Muscle of back (tissue), 13 donors: Measurements from ENCODE around the gene C9orf78. TPM values are rescaled to one million over a fixed set of nuclear protein-coding genes. Genes with fewer than 3 reads are reported as not detected.

Experiments
- DNase-seq, 3 donors: peaks; one replicate each; pipeline versions ENCODE4 v3.0.0 to v3.0.0-alpha.2; 2013
- long read RNA-seq, 9 donors: transcript quantifications; one replicate each; lab custom pipeline, GENCODE V29; 2026
- polyA plus RNA-seq, 10 donors: library from polyadenylated mRNA; unstranded; fragments of 120-200 nt; gene quantifications; one replicate each; pipeline ENCODE4 v1.2.1, GENCODE V29; 2013; ENCODE audit not compliant: insufficient read length in 10 of 10

Gene C9orf78
- polyA plus RNA-seq: 10 to 100 TPM; 37.3 to 59.1 (median 52.0) TPM
- long read RNA-seq, donor 1, transcript C9orf78-201 (9 exons, 1,795 nt): major isoform, 15 of 15 reads
- long read RNA-seq, donor 1, partial matches to known transcripts: 0 of 15 reads
- long read RNA-seq, donor 1, other reads (novel, unspliced or antisense): 0 of 15 reads
- long read RNA-seq, donor 2, transcript C9orf78-201 (9 exons, 1,795 nt): major isoform, 11 of 22 reads
- long read RNA-seq, donor 2, partial matches to known transcripts: 11 of 22 reads
- long read RNA-seq, donor 2, other reads (novel, unspliced or antisense): 0 of 22 reads
- long read RNA-seq, donor 3: 0 reads
- long read RNA-seq, donor 4, transcript C9orf78-201 (9 exons, 1,795 nt): major isoform, 9 of 9 reads
- long read RNA-seq, donor 4, partial matches to known transcripts: 0 of 9 reads
- long read RNA-seq, donor 4, other reads (novel, unspliced or antisense): 0 of 9 reads
- long read RNA-seq, donor 5, transcript C9orf78-201 (9 exons, 1,795 nt): major isoform, 8 of 19 reads
- long read RNA-seq, donor 5, partial matches to known transcripts: 10 of 19 reads
- long read RNA-seq, donor 5, other reads (novel, unspliced or antisense): 0 of 19 reads
- long read RNA-seq, donor 6, transcript C9orf78-201 (9 exons, 1,795 nt): major isoform, 13 of 13 reads
- long read RNA-seq, donor 6, partial matches to known transcripts: 0 of 13 reads
- long read RNA-seq, donor 6, other reads (novel, unspliced or antisense): 0 of 13 reads
- long read RNA-seq, donor 7, transcript C9orf78-201 (9 exons, 1,795 nt): major isoform, 10 of 10 reads
- long read RNA-seq, donor 7, partial matches to known transcripts: 0 of 10 reads
- long read RNA-seq, donor 7, other reads (novel, unspliced or antisense): 0 of 10 reads
- long read RNA-seq, donor 8, transcript C9orf78-201 (9 exons, 1,795 nt): major isoform, 6 of 6 reads
- long read RNA-seq, donor 8, partial matches to known transcripts: 0 of 6 reads
- long read RNA-seq, donor 8, other reads (novel, unspliced or antisense): 0 of 6 reads
- long read RNA-seq, donor 9, partial matches to known transcripts: 0 of 2 reads
- long read RNA-seq, donor 9, other reads (novel, unspliced or antisense): 0 of 2 reads

GRCh38 chr9:129835128-129835859, at the start of gene C9orf78, which contains the start of gene USP20:
C9orf78 (minus strand) TSS chr9:129835275; CDS start chr9:129835221, 54 bp downstream.
USP20 (plus strand) TSS chr9:129835458; CDS start chr9:129852556, 17,098 bp downstream.
- DNase-seq: peak; percentile 96 to 99 (median 99)

- peak; percentile 63 to 84 (median 72) for DNase-seq
Observed at GRCh38 chr9:129884220-129885017, 49.3 kb upstream of the C9orf78 start.

GRCh38 chr9:129881547-129882324, 46.7 kb upstream of the C9orf78 start:
- peak in 1 of 3 donors; percentile 52 for DNase-seq

GRCh38 chr9:129880654-129881546, 45.8 kb upstream of the C9orf78 start:
- peak; percentile 60 to 95 (median 88) for DNase-seq

- DNase-seq: no peak
Observed at GRCh38 chr9:129879991-129880653, 45.0 kb upstream of the C9orf78 start.

GRCh38 chr9:129879103-129879699, 44.1 kb upstream of the C9orf78 start:
- DNase-seq: no peak

GRCh38 chr9:129878291-129878690, 43.2 kb upstream of the C9orf78 start:
- DNase-seq: no peak

GRCh38 chr9:129876815-129877214, 41.7 kb upstream of the C9orf78 start:
- no peak for DNase-seq

- no peak for DNase-seq
Observed at GRCh38 chr9:129875687-129876395, 40.8 kb upstream of the C9orf78 start.

GRCh38 chr9:129875181-129875611, 40.1 kb upstream of the C9orf78 start:
- DNase-seq: no peak

GRCh38 chr9:129874261-129875101, 39.4 kb upstream of the C9orf78 start:
- no peak for DNase-seq

- no peak for DNase-seq
Observed at GRCh38 chr9:129873563-129874190, 38.6 kb upstream of the C9orf78 start.

GRCh38 chr9:129871046-129871445, 36.0 kb upstream of the C9orf78 start:
- no peak for DNase-seq

- no peak for DNase-seq
Observed at GRCh38 chr9:129869585-129870501, 34.8 kb upstream of the C9orf78 start.
